BJ (cell line): ENCODE measurements around the gene ORC3. TPM values are rescaled to one million over a fixed set of nuclear protein-coding genes. Genes with fewer than 3 reads are reported as not detected.

Experiments
- CTCF ChIA-PET: fragments of 350-600 bp; formaldehyde crosslinking; extraction: SDS; loops from one replicate; lab custom pipeline; 2021; ENCODE audit warnings: antibody characterized with exemption, inconsistent platforms; lab: Yijun Ruan, JAX
- POLR2A ChIA-PET: fragments of 300-600 bp; sonication (Branson Sonifier 250); formaldehyde crosslinking; extraction: SDS; loops from one replicate; lab custom pipeline; 2021; ENCODE audit warnings: antibody characterized with exemption; lab: Charles Lee
- DNase-seq: peaks from one replicate; pipeline ENCODE4 v3.0.0-alpha.2; 2011; ENCODE audit warnings: low read depth
- H3K27me3 ChIP-seq: 2 replicates; pipeline ENCODE4 v1.6.0; 2011; ENCODE audit warnings: low read length; ENCODE audit not compliant: control insufficient read depth, insufficient read depth
- H3K36me3 ChIP-seq: 2 replicates; pipeline ENCODE4 v1.5.1; 2011; ENCODE audit warnings: low read length; ENCODE audit not compliant: control insufficient read depth, insufficient read depth
- H3K4me3 ChIP-seq: 2 replicates; pipeline ENCODE4 v1.5.1; 2011; ENCODE audit warnings: low read depth, mild to moderate bottlenecking, control low read depth, low read length
- polyA plus RNA-seq: library from polyadenylated mRNA; depleted of rRNA; stranded (reverse); fragments of >200 nt; gene quantifications from 2 replicates; pipeline ENCODE4 v1.2.3, GENCODE V29; 2011
- TF ChIP-seq, protein P1 (sequence below): IDR thresholded peaks from 2 replicates; pipeline ENCODE4 v1.5.1; 2011; ENCODE audit warnings: low read depth, mild to moderate bottlenecking, control low read depth, inconsistent platforms, low read length, moderate library complexity; ENCODE audit not compliant: insufficient read depth

Gene ORC3
- polyA plus RNA-seq, 1 experiment = 17.3 TPM

DNA sequence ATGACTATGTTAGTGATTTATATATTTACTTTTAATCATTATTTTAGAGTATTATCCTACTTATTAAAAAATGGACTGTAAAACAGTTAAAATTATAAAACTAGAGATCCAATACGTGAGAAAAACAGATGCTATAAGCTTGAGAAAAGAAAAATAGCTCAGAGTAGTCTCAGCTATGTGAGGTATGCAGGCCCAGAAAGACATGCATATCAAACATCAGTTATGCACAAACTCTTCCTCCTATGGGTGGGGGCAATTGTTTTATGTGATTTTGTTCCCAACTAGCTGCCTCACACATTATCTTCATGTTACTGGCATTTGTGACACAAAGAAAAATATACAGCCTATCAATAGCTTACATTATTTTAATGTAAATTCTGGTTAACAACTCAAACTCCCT, 28.9 kb upstream of the ORC3 start:
- TF ChIP-seq, protein P1, sequence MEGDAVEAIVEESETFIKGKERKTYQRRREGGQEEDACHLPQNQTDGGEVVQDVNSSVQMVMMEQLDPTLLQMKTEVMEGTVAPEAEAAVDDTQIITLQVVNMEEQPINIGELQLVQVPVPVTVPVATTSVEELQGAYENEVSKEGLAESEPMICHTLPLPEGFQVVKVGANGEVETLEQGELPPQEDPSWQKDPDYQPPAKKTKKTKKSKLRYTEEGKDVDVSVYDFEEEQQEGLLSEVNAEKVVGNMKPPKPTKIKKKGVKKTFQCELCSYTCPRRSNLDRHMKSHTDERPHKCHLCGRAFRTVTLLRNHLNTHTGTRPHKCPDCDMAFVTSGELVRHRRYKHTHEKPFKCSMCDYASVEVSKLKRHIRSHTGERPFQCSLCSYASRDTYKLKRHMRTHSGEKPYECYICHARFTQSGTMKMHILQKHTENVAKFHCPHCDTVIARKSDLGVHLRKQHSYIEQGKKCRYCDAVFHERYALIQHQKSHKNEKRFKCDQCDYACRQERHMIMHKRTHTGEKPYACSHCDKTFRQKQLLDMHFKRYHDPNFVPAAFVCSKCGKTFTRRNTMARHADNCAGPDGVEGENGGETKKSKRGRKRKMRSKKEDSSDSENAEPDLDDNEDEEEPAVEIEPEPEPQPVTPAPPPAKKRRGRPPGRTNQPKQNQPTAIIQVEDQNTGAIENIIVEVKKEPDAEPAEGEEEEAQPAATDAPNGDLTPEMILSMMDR = no peak
- DNase-seq = no peak
- Histone ChIP-seq H3K4me3 (no peak overlapping the region), H3K27me3 (no peaks in the 10 kb centered on the region), H3K36me3 (peaks cover 4% of the 10 kb centered on the region; the same call in 1 of the 2 replicates)
- CTCF ChIA-PET = no interaction called here
- POLR2A ChIA-PET = no interaction called here

DNA sequence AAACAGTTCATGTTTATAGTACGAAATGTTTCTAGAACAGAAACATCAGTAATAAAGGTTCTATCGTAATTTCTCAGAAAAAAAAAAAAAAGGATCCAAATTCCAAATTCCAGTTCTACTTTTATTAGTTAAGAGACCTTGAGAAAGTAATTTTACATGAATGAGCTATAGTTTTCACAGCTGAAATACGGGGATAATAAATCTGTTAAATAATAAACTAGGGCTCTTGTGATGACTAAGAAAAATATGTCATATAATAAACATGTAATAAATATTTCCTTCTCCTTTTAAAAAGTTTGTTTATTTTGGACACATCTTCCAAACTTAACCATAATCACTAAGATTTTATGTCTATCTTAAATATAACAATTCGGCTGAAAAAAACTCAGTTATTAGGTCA, 17.9 kb upstream of the ORC3 start:
- POLR2A ChIA-PET = interaction anchor here (0.6 kb wide), 1 partner anchor 1574 kb away, joined by 3 read pairs; the partner anchor contains the start of gene PM20D2
- DNase-seq = no peak
- Histone ChIP-seq H3K36me3 (peaks cover 3% of the 10 kb centered on the region; the same call in 1 of the 2 replicates), H3K4me3 (no peak overlapping the region), H3K27me3 (no peaks in the 10 kb centered on the region)
- CTCF ChIA-PET = no interaction called here
- TF ChIP-seq, protein P1 = no peak

DNA sequence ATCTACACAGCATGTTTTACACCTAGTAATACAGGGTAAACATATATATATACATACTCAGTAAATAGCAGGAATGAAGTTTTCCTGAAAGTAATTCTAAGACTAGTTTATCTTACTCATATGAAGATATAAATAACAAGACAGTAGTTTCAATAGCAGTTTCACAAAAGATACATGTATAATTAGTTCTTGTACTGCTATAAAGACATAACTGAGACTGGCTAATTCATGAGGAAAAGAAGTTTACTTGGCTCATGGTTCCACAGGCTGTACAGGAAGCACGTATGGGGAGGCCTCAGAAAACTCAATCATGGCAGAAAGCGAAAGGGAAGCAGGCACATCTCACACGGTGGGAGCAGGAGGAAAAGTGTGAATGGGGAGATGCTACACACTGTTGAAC, 17.1 kb upstream of the ORC3 start:
- POLR2A ChIA-PET = no interaction called here
- H3K4me3 ChIP-seq = no peak overlapping the region
- TF ChIP-seq, protein P1 = no peak
- DNase-seq = no peak
- H3K36me3 ChIP-seq = peaks cover 3% of the 10 kb centered on the region; the same call in 1 of the 2 replicates
- H3K27me3 ChIP-seq = no peaks in the 10 kb centered on the region
- CTCF ChIA-PET = no interaction called here

DNA sequence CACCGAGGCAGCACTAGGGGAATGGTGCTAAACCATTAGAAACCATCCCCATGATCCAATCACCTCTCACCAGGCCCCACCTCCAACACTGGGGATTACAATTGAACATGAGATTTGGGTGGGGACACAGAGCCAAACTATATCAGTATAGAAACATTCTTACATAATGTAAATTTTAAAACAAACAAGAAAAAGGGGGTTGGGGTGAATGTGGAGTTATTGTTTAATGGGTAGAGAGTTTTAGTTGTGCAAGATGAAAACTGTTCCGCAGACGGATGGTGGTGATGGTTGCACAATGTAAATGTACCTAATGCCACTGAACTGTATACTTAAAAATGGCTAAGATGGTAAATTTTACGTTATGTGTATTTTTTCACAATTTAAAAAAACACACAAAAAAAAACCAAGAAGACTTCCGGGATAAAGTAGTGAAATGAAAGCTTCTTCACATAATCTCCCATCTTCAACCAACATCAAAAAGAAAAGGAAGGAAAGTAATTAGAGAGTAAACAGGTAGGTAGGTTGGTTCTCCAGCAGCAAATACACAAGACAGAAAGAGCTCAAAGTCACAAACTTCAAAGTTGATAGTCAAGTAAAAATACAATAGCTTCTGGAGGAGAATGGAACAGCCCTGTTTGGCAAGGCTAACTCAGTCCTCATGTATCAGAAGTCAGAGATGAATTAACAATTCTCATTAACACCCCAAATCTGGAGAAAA, 16.5 kb upstream of the ORC3 start:
- POLR2A ChIA-PET = no interaction called here

DNA sequence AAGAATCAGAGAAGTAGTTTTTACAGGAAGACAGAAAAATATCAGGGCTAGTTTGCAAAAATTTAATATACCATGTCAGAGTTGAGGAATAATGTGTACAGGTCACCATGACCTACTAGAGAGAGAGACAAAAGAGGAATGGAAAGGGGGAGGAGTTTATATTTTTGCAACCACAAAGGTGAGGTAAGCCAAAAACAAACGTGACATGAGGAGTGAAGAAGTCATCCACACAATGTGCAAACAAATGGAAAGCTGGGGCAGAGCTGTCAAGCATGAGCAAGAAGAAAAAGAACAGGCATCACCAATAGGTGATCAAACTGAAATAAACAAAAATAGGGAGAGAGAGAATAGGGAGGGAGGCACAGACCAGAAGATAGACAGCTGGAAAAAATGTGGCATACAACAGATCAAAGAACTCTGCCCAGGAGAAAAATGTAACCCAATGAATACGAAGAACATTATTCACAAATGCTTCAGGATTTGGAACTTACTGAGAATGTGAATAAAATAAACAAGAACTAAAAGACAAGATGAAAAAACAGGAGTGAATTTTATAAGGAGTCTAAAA, 15.6 kb upstream of the ORC3 start:
- H3K36me3 ChIP-seq = no peaks in the 10 kb centered on the region
- POLR2A ChIA-PET = no interaction called here
- no peak for DNase-seq
- CTCF ChIA-PET = interaction anchor here (0.7 to 1.1 kb wide), 3 partner anchors 33 to 485 kb away, joined by 3 to 5 read pairs (median 4); no protein-coding TSS in a partner anchor
- H3K4me3 ChIP-seq = no peak overlapping the region
- no peaks in the 10 kb centered on the region for H3K27me3 ChIP-seq
- TF ChIP-seq, protein P1 = no peak

More for the DNA sequence above, 16.5 kb upstream of the ORC3 start:
- DNase-seq = no peak
- TF ChIP-seq, protein P1 = no peak
- CTCF ChIA-PET = interaction anchor here (0.7 to 1.1 kb wide), 2 partner anchors 32 to 139 kb away, joined by 4 to 5 read pairs; no protein-coding TSS in a partner anchor
- H3K36me3 ChIP-seq = no peaks in the 10 kb centered on the region
- no peaks in the 10 kb centered on the region for H3K27me3 ChIP-seq
- no peak overlapping the region for H3K4me3 ChIP-seq
